NCI-H345 (cell line): ENCODE results near the gene B4GALT1.
"Not testable (repeated sequence)": the region's sequence is repeated elsewhere in the genome, so short reads cannot be mapped to it uniquely, and the experiment has no call there.

Experiments used
- DNase-seq: peaks from one replicate; lab custom pipeline; 2025; lab: John Stamatoyannopoulos, UW

B4GALT1 gene

DNA sequence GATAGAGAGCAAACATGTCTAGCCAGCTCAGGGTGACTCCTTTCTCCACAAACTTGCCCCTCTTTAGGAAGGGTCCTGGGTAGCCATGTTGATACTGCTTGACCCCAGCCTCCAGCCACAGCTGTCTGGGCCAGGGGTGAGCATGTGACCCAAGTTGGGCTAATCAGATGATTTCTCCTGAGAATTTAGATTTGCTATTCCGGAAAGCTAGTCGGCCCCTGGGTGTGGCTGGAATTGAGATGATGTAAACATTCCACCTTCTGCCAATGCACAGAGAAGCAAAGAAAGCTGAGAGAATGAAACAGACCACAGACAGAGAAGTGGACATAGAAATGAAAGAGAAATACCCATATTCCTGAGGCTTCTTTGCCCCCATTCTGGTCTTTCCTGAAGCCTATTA lies 17.8 kb upstream of the B4GALT1 start:
- no peak for DNase-seq

DNA sequence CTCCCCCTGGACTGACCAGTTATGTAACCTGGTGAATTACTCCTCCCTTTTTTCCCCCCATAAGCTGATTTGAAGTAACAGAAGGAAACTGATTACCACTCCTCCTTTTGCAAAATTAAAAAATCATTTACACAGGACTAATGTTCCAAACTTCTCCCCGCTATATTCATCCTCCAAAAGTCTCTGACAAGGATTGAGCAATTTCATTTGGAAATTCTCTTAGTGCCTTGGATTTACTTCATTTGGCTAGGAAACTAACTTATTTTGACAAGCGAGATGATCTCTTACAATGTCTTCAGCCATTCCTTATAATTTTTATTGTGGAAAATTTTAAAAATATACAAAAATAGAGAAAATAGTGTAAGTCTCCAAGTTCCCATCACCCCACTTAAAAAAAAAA lies 15.4 kb upstream of the B4GALT1 start:
- no peak for DNase-seq

DNA sequence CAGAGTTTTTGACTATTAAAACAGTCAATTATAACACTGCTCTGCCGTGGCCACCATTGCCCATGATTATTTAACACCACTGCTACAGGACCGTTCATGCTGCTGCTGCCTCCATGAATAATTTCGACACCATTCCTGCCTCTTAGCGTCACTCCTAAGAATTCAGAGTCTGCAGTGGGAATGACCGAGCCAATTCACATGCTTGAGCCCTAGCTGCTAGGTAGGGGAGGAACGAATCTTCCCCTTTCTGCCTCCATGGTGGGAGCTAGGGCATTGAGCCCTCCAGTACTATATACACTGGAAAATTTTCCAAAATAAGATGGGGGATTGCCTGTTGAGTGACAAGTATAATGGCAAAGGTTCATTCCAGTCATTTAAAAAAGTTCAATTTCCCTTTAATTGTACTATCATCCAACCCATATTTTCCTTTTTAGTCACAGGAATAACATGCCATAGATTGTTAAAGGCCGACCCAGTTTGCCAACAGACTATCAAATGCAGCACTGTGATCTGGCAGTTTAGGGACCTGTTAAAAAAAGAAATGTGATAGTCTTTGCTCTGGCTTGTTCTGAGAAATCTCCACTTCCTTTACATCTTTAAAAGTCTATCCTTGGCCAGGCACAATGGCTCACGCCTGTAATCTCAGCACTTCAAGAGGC lies 13.5 kb upstream of the B4GALT1 start:
- no peak for DNase-seq

DNA sequence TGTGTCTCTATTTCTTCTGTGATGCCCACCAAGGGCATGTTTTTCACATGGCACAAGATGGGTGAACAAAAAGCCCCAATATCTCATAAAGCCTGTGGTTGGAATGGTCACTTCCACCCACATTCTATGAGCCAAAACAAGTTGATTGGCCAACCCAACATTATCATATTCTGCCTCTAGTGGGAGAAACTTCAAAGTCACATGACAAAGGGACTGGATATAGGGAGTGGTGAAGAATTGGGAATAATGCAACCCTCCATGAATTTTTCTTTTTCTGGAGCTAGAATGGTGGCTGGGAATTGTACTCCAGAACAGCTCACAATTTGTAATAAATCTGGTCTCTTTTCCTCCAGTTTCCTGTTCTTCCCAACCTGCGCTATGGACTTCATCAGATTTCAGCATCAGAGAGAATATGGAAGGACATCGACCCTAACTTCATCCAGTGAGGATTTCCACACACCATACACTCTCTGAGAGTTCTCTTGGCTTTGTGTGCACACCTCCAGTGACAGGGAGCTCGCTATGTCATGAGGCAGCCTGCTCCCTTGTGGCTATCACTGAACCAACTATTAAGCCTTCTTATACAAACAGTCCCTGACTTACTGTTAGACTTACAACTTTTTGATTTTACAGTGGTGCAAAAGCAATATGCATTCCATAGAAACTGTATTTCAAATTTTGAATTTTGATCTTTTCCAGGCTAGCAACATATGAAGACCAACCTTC lies 12.0 kb upstream of the B4GALT1 start:
- no peak for DNase-seq

DNA sequence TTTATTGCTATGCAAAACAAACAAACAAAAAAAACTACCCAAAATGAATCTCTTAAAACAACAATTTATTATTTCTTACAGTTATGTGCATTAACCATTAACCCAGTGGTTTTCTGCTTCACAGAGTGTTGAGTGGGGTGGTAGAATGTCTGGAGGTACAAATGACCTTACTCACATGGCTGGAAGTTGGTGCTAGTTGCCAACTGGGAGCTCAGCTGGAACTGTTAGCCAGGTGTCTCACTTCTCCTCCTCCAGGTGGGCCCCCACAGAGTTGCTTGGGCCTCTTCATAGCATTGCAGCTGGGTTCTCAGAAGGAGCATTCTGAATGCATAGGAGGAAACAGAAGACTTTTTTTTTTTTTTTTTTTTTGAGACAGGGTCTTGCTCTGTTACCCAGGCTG lies 10.5 kb upstream of the B4GALT1 start:
- no peak for DNase-seq

DNA sequence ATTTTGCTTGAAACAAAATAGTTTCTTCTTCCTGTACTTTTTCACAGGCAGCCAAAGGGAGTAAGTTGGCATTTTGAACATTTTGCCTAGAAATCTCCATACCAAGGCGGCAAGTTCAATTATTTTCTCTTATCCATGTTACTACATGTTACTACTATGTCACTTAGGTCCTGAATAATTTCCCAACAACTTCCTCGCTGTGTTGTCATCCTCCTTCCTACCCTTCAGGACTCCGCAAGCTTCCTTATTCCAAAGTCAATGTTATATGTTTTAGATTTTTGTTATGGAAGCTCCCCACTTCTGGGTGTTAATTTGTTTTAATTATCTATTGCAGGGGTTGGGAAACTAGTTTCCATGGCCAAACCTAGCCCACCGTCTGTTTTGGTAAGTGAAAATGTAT lies 9.9 kb upstream of the B4GALT1 start:
- DNase-seq: no peak

DNA sequence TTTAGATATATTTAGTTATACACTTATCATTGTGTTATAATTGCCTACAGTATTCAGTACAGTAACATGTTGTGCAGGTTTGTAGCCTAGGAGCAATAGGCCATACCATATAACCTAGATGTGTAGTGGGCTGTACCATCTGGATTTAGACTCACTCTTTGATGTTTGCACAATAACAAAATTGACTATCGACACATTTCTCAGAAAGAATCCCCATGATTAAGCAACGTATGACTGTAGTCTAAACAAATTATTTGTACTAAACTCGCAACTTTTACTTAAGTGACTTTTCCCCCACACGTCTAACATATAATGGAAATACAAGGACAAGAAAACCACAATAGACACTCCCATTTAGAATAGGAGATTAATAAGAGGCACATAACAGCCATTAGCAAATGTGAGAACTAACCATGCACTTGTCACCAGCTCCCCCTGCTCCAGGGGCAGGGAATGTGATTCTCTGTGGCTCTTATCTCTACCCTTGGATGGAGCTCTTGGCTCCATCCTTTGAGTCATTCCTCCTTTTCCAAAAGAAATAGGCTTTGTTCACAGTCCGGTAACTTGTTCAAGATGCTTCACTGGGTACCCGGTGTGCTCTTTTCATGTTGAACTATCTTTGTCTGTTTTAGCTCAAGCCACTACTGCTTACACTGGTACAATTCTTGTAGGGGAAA lies 8.7 kb upstream of the B4GALT1 start:
- no peak for DNase-seq

DNA sequence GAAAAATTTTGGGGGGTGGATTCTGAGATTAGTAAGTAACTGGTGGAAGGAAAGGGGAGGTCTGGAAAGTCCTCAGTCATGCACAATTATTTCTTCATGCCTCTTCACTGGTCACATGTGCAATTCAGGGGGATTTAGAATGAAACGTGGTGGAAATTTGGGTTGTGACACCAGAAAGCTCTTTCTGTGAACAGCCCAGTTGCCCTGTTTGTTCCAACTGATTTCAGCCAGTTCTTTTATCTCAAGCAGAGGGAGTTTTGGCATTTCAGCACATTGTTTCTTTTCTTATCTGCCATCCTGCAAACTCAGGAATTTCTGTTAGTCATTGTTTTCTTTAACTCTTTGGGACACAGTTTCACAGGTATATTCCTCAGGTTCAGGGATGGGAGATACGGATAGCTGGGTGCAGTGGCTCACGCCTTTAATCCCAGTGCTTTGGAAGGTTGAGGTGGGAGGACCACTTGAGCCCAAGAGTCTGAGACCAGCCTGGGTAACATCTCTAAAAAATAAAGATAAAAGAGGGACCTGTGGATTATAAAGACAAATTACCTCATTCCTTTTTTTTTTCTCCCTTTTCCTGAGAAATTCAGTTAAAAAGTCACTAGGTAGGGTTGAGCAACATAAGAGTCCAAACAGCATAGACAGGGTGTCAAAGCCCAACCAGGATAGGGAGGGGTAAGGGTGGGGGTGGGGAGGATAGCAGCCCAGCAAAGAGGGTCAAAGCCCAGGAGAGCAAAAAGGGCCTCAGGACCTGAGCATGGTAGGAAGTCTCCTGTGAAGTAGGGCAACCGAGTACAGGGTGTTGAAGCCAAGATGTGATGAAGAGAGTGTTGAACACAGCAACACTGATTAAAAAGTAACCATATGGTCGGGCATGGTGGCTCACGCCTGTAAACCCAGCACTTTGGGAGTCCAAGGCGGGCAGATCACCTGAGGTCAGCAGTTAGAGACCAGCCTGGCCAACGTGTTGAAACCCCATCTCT lies 5.4 kb upstream of the B4GALT1 start:
- DNase-seq: no peak

DNA sequence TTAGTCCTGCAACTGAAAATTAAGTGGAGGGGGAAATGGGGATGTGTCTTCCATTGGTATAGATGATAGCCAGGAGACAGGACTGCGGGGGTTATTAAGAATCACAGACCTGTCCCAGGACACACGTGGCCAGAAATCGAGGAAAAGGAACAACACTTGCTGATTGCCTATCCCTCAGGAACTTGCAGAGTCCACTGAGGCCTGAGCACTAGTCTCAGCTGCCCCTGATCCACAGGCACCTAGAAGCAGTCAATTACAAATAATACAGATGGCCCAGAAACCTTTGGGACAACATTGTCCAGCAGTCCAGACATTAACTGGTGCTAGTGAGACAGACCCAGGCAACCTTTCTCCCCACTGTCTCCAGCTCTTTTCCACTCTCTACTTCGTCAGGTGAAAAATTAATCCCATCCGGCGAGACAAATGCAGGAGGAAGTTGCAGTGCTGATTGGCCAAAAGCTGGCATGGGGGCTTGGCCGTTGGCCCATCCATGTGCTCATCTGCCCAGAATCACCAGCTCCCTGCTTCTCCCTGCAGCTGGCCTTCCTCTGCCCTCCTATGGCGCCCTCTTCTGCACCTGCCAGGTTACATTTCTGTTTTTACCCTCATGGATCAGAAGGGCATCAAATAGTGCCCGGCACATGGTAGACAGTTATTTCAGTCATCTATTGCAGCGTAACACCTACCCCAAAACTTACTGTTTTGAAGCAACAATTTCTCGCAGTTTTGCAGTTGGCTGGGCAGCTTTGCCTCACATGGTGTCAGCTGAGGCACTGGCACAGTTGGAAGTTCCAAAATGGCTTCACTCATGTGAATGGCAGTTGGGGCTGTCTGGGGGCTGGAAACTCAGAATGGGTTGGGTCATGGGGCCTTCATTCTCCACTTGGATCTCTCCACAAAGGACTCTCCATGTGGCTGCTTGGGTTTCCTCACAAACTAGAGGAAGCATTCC lies 3.6 kb upstream of the B4GALT1 start:
- peak; percentile 57 for DNase-seq

DNA sequence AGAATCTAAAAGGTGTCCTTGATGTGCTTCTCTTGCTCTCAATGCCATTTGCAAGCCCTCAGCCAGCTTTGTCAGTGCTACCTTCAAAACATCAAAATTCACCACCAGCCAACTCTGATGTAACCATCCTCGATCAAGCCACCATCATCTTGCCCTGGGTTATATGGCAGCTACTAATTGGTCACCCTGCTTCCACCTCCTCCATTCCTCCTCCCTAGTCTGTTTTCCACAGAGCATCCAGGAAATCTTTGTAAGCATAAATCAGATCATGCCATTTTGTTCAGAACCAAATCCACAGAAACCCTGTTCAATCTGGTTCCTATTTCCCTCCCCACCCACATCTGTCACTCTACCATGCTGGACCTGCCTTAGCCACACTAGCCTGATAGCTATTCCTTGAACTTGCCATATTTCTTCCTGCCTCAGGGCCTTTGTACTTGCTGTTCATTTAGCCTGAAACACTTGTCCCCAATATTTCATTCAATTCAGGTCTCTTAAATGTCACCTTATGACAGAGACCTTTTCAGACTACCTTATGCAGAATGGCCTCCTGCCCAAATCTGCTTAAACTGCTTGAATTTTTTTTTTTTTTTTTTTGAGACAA lies 1.9 kb upstream of the B4GALT1 start:
- no peak for DNase-seq

DNA sequence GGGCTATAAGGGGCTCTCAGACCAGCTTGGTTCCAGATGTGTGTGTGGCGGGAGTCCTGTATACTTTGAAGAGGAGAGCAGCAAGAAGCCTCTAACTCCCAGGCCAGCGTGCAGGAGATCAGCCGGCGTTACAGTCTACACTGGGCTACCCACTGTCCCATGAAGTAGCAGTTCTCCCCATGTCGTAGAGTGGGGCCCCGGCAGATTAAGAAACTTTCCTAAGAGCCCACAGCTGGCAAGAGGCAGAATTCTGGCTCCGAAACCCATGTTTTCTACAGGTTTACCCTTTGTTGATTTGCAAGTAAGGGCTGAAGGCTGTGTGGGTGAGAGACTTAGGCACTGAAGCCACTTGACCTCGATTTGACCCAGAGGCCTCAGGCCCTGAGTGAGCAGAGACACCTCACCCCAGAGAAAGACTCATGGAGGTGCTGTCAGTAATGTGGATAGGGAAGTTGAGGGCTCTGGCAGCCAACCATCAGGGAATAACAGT lies 881 bp upstream of the B4GALT1 start:
- DNase-seq: no peak

DNA sequence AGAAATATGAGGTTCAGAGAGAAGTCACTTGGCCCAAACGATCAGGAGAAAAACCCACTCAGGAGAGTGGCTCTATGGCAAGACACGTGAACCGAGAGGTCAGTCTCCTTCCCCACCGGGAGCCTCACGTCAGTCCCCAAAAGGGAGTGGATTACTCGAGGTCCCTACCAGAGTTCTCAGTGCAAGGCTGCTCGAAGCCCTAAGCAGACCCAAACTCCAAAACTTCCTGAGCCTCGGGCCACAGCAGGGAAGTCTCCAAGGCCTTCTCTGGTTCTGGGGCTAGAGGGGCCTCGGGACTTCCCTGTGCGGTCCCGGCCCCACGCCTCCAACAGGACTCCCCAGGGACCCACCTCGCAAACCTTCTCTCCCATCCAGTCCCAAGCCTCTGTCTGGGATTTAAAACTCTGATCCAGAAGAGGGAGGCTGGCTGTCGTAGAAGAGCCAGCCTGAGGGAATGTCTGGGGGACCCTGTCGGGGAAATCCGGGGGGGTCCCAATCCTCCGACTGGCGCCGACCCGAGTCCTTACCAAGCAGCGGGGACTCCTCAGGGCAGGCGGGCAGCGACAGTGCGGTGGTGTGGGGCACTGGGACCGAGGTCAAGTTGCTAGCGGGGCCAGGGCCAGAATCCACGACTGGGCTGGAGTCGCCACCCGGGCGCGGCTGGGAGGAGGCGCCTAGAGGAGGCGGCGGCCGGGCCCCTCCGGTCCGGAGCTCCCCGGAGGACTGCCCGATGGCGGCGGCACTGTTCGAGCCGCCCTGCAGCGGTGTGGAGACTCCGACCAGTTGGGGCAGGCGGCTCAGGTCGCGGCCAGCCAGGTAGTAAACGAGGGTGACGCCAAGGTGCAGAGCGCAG lies 679 bp downstream of the B4GALT1 start:
- no peak for DNase-seq

DNA sequence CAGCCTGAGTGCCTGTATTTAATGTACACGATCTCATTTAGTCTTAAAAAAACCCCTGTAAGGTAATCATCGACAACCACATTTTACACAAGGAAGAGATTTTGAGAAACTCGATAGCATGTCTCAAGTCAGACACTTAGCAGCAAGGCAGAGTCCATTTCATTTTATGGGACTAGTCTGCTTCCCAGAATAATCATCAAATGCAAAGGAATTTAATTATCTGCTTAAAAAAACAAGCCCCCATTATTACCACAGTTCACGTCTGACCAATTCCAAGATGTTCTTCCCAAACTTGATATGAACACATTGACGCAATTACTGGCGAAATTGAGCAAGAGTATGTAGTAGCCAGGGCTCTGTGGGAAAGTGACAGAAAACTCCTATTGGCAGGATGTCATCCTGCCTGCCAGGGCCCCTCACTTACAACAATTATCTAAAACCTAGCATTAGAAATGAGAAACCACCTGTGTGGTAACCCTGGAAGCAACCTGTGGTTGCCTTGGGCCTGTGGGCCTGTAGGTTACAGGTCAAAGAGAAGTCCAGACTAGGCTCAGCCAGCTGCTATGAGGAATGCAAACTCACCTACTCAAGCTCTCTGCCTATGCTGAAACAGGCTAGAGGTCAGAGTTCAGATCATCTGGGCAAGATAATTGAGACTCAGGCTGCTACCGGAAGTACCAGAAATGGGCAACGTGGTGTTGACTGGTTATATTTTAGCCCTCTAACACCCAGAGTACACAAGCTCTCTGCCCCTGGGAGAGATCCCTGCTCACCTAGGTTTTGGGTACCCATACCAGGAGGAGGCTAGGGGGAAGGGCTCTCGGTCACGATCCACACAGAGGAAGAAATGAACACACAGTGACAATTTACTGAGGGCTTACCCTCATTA lies 1.6 kb downstream of the B4GALT1 start:
- DNase-seq: no peak

DNA sequence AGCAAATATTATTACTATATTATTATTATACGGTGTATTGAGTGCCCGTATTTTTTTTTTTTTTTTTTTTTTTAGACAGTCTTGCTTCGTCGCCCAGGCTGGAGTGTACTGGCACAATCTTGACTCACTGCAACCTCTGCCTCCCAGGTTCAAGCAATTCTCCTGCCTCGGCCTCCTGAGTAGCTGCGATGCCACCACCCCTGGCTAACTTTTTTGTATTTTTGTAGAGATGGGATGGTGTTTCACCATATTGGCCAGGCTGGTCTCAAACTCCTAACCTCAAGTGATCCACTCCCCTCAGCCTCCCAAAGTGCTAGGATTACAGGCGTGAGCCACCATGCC lies 2.2 kb downstream of the B4GALT1 start:
- DNase-seq: not testable (repeated sequence)

DNA sequence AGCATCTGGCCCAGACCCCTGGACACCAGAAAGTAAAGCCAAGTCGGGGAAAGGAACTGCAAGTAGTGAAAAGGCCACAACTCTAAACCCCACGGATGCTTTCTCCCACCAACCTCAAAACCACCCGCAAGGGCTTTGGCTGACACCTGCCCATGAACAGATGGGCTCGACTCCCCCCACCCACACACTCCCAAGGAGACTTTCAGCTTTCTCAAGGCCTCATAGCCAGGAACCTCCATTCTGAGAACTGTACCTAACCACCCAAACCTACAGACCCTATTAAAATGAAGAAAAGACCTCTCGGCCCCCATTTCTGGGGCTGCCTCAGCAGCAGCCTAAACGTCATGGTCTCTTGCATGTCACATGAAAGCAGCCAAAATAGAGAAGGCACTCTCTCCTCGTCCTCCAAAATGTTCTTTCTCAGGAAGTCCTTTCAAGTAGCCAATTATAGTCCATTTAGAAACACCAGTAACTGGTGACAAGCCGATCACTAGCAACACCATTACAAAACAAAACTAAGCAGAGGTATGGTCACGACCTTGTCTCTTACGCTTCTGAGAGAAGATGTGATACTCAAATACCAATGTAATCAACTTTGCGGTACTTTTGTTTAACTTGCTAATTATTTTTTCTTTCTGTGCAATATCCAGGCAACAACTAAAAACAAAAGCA lies 2.9 kb downstream of the B4GALT1 start:
- DNase-seq: no peak

DNA sequence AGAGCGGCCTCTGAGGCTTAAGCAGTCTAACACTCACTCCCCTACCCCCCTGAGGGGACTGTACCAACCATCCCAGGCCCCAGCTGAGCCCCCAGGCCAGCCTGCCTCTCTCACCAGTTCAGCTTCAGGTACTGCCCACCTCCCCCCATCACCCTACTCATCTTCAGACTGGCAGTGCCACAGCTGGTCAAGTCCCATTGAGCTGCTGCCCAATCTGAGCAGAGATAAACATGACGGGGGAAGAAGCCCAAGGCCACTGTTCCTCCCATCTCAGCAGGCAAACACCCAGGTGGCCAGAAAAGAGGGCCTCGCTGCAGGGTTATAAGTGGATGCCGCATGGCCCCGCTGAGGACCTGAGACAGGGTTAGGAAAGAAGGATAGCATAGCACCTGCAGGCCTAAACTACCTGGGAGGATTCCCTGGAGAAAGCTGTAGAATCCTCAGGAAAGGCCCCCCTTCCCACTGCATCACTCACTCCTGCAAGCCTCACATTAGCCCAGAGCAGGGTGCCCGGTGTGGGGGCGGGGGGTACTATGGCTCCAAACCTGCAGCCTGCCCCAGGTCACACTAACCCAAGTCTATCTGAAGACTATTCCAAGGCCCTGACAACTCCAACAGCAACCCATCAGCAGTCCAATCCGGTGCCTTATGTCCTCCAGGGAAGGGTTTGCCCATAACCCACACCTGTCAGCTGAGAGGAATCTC lies 3.6 kb downstream of the B4GALT1 start:
- no peak for DNase-seq

DNA sequence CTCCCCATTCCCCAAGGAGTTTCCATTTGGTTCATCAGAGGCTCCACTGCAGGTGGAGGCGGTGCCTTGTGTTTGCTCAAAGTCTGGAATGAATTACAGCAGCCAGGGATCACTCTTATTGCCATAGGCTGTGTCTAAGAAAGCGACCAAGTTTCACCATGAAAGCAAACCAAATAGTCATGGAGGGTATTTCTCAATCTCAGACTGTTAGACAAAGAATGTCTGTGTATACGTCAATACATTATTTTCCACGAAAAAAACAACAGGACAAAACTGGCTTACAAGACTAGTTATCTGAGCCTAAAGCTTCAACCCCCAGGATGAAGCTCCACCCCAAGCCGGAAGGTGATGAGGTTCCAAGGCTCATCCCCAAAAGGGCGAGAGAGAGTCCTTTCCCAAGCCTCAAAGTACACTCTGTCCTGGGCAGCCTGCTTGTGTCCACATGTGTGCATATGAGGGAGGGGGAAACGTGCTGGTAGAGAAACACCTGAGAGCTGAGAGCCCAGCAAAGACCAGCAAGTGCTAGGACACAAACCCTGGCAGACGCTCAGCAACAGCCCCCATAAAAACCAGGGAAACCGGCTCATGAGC lies 4.3 kb downstream of the B4GALT1 start:
- DNase-seq: no peak
